HL-60 (cell line): Measurements from ENCODE around the gene PTGDR.

Experiments used
- POLR2AphosphoS5 ChIP-seq: IDR thresholded peaks from 2 replicates; pipeline ENCODE4 v1.6.1; 2012; ENCODE audit warnings: low read depth
- REST ChIP-seq: IDR thresholded peaks from 2 replicates; pipeline ENCODE4 v1.6.1; 2012; ENCODE audit warnings: low read depth; ENCODE audit not compliant: insufficient replicate concordance
- TF ChIP-seq, protein P1 (sequence below): IDR thresholded peaks from one replicate; pipeline ENCODE4 v1.5.1; 2011; ENCODE audit warnings: low read length, control low read depth, inconsistent platforms; ENCODE audit not compliant: insufficient read depth

GRCh38 chr14:52313903-52314594, 46.6 kb downstream of the PTGDR start, which contains the start of gene PTGER2:
- TF ChIP-seq, protein P1, sequence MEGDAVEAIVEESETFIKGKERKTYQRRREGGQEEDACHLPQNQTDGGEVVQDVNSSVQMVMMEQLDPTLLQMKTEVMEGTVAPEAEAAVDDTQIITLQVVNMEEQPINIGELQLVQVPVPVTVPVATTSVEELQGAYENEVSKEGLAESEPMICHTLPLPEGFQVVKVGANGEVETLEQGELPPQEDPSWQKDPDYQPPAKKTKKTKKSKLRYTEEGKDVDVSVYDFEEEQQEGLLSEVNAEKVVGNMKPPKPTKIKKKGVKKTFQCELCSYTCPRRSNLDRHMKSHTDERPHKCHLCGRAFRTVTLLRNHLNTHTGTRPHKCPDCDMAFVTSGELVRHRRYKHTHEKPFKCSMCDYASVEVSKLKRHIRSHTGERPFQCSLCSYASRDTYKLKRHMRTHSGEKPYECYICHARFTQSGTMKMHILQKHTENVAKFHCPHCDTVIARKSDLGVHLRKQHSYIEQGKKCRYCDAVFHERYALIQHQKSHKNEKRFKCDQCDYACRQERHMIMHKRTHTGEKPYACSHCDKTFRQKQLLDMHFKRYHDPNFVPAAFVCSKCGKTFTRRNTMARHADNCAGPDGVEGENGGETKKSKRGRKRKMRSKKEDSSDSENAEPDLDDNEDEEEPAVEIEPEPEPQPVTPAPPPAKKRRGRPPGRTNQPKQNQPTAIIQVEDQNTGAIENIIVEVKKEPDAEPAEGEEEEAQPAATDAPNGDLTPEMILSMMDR: no peak
- TF ChIP-seq REST: no peak
- no peak; the same call in 1 of the 2 replicates for TF ChIP-seq POLR2AphosphoS5
